Thoracic aorta (tissue), 2 donors: ENCODE measurements around the gene AKAP6. TPM values are rescaled to one million over a fixed set of nuclear protein-coding genes. Genes with fewer than 3 reads are reported as not detected.

ENCODE experiments used
- ATAC-seq: fragments of 150-250 bp; one replicate; pipeline ENCODE4 v1.8.0; 2017; ENCODE audit warnings: low read depth; ENCODE audit not compliant: insufficient number of reproducible peaks, low FRiP score
- DNase-seq: peaks from one replicate; pipeline ENCODE4 v3.0.0-alpha.2; 2020; ENCODE audit warnings: low spot score
- H3K27ac ChIP-seq, 2 donors: fragments of 200-600 bp; sonication (generic); 1 replicate in 1 of 2; 2 replicates in 1 of 2; pipeline ENCODE4 v1.5.1; 2016; ENCODE audit warnings: mild to moderate bottlenecking in 2 of 2, moderate library complexity in 2 of 2
- H3K27me3 ChIP-seq: fragments of 200-600 bp; sonication (generic); replicated peaks from 2 replicates; pipeline ENCODE4 v1.6.0; 2016; ENCODE audit warnings: mild to moderate bottlenecking; ENCODE audit not compliant: insufficient read depth
- H3K36me3 ChIP-seq: fragments of 200-600 bp; sonication (generic); one replicate; pipeline ENCODE4 v1.5.1; 2016
- H3K4me1 ChIP-seq, 2 donors: fragments of 200-600 bp; sonication (generic); 1 replicate in 1 of 2; 2 replicates in 1 of 2; pipeline versions ENCODE4 v1.5.1 to v1.6.0; 2016; ENCODE audit warnings: low read depth in 2 of 2, mild to moderate bottlenecking in 1 of 2; ENCODE audit not compliant: control insufficient read depth in 1 of 2
- H3K4me3 ChIP-seq: fragments of 200-600 bp; sonication (generic); 2 replicates; pipeline ENCODE4 v1.5.1; 2016; ENCODE audit warnings: mild to moderate bottlenecking
- H3K9me3 ChIP-seq: fragments of 200-600 bp; sonication (generic); 2 replicates; pipeline ENCODE4 v1.5.1; 2016
- total RNA-seq, 2 donors: library from RNA; depleted of rRNA; stranded (reverse); fragments of >200 nt; gene quantifications; one replicate each; pipeline versions ENCODE4 v1.1.0 to v1.2.3, GENCODE V29; 2016
- TF ChIP-seq, protein P1 (sequence below): fragments of 200-600 bp; sonication (generic); IDR thresholded peaks from one replicate; pipeline ENCODE4 v1.5.1; 2019; ENCODE audit warnings: antibody characterized with exemption

Gene AKAP6
- total RNA-seq, 2 donors from 2014 or later = 78.9 to 104 TPM

DNA sequence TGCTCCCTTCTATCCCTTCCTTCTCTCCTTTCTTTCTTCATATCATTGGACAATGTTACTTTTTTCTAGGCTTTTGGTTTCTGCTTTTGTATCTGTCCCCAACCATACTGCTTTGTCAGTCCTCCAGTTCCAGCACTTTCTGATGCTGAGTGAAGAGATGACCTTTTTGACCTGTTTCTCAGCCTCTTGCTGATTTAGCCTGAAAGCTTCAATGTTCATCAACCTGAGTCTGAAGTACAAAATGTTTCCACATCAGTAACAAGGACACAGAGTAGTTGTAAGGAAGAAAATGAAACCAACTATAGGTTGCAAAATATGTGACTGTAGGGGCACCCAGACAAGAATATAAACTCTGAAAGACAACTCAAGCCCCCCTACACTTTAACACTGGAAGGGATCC is 25.2 kb upstream of the AKAP6 start:
- TF ChIP-seq, protein P1, sequence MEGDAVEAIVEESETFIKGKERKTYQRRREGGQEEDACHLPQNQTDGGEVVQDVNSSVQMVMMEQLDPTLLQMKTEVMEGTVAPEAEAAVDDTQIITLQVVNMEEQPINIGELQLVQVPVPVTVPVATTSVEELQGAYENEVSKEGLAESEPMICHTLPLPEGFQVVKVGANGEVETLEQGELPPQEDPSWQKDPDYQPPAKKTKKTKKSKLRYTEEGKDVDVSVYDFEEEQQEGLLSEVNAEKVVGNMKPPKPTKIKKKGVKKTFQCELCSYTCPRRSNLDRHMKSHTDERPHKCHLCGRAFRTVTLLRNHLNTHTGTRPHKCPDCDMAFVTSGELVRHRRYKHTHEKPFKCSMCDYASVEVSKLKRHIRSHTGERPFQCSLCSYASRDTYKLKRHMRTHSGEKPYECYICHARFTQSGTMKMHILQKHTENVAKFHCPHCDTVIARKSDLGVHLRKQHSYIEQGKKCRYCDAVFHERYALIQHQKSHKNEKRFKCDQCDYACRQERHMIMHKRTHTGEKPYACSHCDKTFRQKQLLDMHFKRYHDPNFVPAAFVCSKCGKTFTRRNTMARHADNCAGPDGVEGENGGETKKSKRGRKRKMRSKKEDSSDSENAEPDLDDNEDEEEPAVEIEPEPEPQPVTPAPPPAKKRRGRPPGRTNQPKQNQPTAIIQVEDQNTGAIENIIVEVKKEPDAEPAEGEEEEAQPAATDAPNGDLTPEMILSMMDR = no peak
- ATAC-seq = no peak

DNA sequence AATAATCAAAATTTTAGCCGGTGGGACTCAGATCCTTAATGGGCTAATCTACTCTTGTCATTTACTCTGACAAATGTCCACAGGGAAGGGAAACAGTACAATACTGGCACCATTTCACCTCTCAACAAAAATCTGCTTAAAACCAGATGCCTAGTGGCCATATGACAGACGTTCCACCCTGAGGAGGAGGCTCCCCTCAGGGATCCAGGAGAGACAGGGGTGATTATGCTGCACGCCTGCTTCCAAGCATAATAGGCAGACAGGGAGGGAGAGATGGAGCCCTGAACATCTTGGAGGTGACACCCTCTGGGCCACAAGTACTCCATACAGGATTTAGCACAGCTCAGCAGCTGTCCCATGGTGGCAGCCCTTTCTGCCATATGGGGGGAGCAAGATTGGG is 24.8 kb upstream of the AKAP6 start:
- DNase-seq (no peak), ATAC-seq (no peak)
- Histone ChIP-seq H3K36me3 (no peaks in the 10 kb centered on the region), H3K27me3 (no peaks in the 10 kb centered on the region), H3K27ac (no peak overlapping the region), H3K9me3 (no peaks in the 10 kb centered on the region), H3K4me1 (no peaks in the 10 kb centered on the region), H3K4me3 (no peak overlapping the region)
- TF ChIP-seq, protein P1 = no peak

More for the DNA sequence above, 25.2 kb upstream of the AKAP6 start:
- Histone ChIP-seq H3K9me3 (no peaks in the 10 kb centered on the region), H3K27ac (no peak overlapping the region), H3K4me1 (no peaks in the 10 kb centered on the region), H3K27me3 (no peaks in the 10 kb centered on the region), H3K4me3 (no peak overlapping the region), H3K36me3 (no peaks in the 10 kb centered on the region)
- DNase-seq = no peak

DNA sequence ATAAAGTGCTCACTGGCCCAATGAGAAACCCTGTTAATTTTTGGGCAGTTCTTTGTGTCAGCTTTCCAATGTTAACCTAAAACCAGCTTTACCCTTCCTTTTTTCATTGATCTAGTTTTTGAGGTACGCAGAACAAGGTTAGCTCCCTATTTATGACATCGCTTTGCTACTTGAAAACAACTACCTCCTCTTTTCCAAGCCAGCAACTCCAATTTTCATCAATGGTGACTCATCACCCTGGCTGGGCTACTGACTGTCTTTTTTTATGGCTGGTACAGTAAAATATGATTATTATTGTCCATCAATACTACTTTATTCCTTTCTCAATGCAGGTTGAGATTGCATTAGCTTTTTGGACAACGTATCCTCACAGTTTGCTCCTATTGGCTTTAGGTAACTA is 22.5 kb upstream of the AKAP6 start:
- H3K36me3 ChIP-seq = no peaks in the 10 kb centered on the region
- DNase-seq (no peak), ATAC-seq (no peak)
- H3K27me3 ChIP-seq = no peaks in the 10 kb centered on the region
- no peak overlapping the region for H3K27ac ChIP-seq
- no peaks in the 10 kb centered on the region for H3K4me1 ChIP-seq
- H3K4me3 ChIP-seq = no peak overlapping the region
- H3K9me3 ChIP-seq = no peaks in the 10 kb centered on the region
- TF ChIP-seq, protein P1 = no peak

DNA sequence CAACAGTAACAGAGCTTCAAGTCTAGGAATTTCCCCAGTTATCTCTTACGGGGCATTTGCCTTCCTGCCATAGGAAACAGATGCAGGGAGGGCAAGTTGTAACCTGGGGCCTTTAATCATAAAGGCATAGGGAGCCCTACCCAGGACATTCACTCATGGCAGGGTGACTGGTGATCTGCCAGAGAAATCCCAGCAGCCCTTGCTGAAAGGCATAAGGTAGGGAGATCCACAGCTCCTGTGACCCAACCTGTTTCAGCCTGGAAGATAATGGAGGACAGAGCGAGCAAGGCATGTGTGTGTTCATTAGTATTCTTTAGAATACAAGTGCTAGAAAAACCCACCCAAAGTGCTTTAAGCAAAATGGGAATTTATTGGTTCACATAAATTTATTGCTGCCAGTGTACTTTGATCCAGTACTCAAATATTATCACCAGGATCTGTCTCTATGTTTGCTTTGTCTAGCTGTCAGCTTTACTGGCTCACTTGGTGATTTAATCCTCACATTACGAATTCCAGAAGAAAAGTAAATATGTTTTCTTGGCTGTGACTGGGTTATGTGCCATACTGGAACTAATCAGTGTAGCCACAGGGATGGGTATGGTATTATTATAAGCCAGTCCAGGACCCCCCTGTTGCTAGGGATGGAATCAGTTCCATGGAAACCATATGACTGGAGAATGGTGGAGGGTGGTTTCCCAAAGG is 21.1 kb upstream of the AKAP6 start:
- H3K27ac ChIP-seq = no peak overlapping the region
- H3K27me3 ChIP-seq = no peaks in the 10 kb centered on the region
- no peak for DNase-seq
- H3K9me3 ChIP-seq = no peaks in the 10 kb centered on the region
- no peaks in the 10 kb centered on the region for H3K36me3 ChIP-seq
- no peaks in the 10 kb centered on the region for H3K4me1 ChIP-seq
- TF ChIP-seq, protein P1 = no peak
- no peak for ATAC-seq
- no peak overlapping the region for H3K4me3 ChIP-seq

DNA sequence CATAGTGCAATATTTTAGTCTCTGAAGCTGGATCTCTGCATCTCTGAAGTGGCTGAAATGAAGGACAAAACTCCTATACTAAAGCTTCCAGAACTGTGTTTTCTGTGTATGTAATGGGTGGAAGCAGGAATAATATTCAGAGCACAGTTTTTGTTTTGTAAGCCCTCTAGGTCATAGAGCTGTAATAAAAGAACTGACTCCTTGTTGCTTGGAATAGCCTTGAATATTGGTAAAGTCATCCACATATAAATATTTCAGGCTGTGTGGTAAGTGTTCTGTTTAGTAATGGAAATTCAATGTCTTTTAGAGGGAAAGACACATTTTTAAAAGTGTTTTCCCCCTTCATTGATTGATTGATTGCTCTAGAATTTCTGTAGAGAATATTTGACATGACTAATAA is 18.2 kb upstream of the AKAP6 start:
- no peak overlapping the region for H3K4me3 ChIP-seq
- no peak for DNase-seq

More for the DNA sequence above, 18.2 kb upstream of the AKAP6 start:
- Histone ChIP-seq H3K9me3 (no peaks in the 10 kb centered on the region), H3K4me1 (no peaks in the 10 kb centered on the region), H3K27me3 (no peaks in the 10 kb centered on the region), H3K36me3 (no peaks in the 10 kb centered on the region), H3K27ac (no peak overlapping the region)
- no peak for ATAC-seq
- TF ChIP-seq, protein P1 = no peak
